Endometrium (tissue), 2 donors: ENCODE measurements around the gene NELL2.
"Not testable (repeated sequence)": the region's sequence is repeated elsewhere in the genome, so short reads cannot be mapped to it uniquely, and the experiment has no call there.

Source experiments
- FAIRE-seq: peaks from 2 replicates; lab custom pipeline; 2012; peaks lifted over from hg19 to GRCh38; lab: Jason Lieb, UNC
- donor health status: control.
- donor health status: control.

Gene NELL2

DNA sequence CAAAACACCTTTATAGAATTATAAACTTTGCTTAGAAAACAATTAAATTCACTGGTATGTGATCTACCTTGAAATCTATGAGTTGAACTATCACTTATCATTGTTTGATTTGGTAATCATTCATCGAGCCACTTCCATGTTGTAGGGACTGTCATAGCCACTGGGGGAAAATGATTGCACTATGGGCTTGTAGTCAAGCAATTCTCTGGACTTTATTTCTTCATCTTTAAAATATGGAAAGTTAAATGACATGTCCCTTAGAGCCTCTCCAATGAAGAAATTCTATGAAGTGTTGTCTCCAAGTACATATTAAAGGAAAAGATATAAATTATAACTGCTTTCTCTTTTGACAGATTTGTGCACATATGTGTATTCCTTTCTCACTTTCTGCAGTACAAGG lies 97.3 kb downstream of the NELL2 start:
- FAIRE-seq, result no peak

DNA sequence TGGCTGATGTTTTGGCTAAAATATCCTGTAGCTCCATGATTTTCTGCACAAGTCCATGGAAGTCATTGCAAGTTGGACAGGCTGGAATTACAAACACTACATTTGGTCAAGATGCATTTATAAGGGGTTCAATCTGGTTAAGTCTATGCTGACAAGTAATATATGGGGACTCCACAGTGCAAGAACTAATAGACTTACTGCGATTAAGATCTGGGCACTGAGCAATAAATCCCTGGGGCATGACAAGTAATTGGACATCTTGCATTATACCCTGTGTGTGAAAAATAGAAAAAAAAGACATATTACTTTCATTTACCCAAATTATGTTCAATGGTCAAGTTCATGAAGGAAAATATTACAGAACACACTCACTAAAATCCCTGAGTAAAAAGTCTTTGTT lies 99.1 kb downstream of the NELL2 start:
- FAIRE-seq, result no peak

DNA sequence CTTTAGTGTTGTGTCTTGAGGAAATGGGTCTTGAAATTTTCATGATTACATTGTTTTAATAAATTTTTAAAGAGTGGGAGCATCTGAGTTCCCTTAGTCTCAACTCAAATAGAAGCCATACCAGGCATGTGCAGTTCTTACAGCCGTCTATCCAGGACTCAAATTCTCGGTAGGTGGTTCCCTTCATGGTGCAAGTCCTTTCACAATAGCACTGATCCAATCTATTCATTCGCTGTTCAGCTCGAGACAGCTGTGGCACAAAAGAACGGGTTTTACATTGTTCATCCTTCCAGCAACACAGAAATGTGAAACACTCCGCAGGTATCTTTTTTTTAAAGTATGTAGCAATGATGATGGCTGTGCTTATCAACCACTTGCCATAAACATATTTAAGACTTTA lies 100.2 kb downstream of the NELL2 start:
- no peak for FAIRE-seq

DNA sequence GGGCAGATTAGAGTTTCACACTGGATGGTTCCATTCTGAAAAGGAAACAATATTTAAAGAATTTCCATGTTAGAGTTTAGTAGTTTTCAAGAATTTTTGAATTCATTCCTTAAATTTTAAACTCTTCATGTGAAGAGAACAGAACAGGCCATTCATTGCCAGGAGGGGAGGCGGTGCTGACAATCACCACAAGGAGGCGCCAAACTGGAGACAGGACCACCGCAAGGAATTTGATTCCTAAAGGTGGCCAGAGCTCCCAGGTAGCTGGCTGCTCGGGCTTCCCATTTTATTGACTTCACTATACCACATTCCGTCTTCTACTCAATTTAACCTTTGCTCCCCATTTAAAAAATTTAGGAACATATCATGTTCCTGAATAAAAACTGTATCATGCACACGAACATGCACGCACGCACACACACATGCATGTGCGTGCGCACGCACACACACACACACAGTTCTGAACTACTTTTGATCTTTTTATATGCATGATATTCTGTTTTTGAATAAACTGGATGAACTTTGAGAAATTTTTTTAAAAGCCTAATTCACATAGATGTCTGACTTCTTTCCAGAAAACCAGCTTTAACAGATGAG lies 101.2 kb downstream of the NELL2 start:
- FAIRE-seq, result no peak

DNA sequence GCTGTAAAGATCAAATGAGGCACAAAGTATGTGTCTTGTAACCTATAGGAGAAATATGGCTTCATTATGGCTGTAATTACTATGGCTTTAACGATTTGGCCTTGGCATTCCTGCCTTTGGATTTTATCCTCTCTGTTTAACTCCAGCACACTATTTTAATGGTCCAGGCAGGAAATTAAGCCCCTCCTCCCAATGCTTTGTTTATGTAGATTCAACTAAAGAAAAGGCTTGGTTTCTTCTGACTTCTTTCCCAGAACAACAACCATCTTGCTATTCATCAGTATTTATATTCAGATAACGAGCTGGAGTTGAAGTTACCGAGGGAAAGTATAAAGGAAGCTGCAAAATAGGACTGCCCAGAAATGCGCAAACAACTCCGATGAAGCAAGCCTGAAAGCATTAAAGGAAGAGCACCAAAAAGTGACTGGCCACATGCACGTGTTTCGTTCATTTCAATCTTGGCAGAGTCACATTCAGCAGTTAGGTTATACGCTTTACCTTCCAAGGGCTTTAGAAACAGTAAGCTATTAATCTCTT lies 104.6 kb downstream of the NELL2 start:
- FAIRE-seq, result no peak

DNA sequence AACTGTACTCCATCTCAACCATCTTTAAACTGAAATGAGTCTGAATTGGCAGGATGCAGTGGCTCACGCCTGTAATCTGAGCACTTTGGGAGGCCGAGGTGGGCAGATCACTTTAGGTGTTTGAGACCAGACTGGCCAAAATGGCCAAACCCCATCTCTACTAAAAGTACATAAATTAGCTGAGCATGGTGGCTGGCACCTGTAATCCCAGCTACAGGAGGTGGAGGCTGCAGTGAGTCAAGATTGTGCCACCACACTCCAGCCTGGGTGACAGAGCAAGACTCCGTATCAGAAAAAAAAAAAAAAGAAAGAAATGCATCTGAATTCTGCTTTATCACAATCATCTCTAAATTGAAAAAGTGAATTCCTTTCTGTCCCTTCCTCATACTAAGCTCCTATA lies 110.3 kb downstream of the NELL2 start:
- FAIRE-seq, result no peak

DNA sequence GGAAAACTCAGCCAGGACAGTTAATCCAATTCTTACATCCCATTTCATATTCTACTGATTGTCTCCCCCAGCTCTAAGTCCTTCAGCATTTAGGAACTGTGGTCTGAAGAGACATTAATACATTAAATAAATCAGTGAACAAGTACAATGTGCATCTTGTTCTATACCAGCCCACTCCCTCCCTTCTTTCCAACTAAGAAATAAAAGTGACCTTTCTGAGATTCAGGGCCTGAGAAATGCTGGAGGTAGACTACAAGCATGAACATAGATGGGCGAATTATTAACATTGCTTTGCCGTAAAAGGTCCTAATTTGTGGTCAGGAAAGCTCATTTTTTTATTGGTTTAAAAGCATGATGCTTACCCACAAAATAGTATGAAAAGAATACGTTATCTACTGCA lies 113.1 kb downstream of the NELL2 start:
- no peak for FAIRE-seq

DNA sequence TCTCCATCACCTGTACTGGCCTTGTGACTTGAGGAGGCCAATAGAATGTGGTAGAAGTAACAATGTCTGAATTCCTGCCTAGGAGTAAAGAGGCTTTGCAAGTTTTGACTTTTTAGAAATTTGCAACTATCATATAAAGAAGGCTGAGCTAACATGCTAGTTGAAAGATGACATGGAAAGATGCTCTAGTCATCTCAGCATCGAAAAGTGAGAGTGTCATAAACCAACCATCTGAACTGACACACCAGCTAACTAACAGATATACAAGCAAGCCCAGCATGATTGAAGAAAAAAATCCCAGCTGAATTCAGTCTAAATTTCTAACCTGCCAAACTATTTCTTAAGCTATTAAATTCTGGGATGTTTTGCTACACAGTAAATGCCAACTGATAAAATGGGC lies 116.8 kb downstream of the NELL2 start:
- FAIRE-seq, result no peak

DNA sequence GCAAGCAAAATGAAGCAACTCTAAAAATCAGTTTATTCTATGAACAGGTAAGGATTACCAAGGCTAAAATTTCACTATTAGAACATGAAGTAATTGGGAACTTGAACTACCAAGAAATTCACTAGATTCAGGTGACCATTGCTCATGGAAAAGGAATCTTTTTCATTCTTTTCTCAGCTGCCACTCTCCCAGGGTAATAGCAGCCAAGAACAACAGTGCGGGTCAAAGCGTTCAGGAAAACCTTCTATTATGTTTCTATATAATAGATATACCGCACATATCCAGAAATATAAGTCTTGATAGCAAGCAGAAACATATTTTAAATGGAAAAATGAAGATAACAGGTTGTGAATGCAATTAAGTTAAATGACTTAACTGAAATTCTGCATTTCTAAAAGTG lies 125.6 kb downstream of the NELL2 start:
- FAIRE-seq, result no peak

DNA sequence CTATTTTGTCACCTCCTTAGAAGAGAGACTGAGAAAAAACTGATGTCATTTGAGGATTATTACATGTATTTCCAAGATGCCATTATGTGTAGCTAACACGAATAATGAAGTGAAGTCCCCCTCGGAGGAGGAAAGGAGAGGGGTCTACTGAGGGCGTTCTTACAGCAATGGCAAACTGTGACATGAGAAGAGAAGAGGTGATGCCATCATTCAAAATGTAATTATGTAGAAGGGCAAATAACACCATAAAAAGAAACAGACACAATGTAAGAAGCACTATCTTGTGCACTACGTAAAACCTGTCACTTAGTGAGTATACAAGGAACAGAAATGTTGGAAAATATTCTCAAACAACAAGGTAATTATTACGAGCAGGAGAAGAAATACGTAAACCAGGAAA lies 126.5 kb downstream of the NELL2 start:
- no peak for FAIRE-seq

DNA sequence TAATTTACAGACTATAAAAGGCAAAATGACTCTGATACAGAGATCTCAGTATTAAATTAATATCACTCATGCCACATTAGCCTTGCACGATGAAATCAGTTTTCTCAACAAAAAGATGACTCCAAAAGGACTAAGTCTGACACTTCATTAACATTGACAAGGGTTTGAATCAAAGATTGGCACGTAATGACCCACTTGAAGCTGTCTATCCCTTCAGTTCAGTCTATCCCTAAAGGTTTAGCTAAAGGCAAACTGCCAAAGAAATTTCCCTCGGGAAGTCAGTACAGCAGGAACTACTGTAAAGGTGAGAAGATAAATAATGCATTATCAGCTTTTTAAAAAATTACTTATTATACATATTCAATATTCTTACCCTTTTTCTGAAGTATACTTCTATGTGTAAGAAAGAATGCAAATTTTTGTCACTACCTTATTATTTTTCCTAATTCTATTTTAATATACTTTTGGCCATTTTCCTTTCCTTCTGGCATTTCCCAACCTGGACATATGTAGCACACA lies 127.1 kb downstream of the NELL2 start:
- no peak for FAIRE-seq

DNA sequence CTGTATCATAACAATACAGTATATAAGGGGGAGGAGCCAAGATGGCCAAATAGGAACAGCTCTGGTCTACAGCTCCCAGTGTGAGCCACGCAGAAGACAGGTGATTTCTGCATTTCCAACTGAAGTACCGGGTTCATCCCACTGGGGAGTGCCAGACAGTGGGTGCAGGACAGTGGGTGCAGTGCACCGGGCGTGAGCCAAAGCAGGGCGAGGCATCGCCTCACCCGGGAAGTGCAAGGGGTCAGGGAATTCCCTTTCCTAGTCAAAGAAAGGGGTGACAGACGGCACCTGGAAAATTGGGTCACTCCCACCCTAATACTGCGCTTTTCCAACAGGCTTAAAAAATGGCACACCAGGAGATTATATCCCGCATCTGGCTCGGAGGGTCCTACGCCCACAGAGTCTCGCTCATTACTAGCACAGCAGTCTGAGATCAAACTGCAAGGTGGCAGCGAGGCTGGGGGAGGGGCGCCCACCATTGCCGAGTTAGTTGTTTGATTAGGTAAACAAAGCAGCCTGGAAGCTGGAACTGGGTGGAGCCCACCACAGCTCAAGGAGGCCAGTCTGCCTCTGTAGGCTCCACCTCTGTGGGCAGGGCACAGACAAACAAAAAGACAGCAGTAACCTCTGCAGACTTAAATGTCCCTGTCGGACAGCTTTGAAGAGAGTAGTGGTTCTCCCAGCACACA lies 134.7 kb downstream of the NELL2 start:
- not testable (repeated sequence) for FAIRE-seq

DNA sequence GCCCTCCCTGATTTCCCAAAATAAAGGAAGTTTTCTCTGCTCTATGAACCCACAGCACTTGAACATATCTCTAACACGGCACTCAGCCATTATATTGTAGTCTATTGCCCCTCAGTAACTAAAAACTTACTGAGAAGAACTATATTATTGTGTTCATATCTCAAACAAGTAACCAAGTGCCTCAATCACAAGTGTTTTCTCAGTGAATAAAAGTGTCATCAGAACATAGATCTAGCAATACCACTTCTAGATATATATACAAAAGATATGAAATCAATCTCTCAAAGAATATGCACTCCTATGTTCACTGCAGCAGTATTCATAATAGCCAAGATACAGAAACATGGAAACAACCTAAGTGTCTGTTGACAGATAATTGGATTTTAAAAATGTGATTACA lies 138.1 kb downstream of the NELL2 start:
- FAIRE-seq, result no peak

DNA sequence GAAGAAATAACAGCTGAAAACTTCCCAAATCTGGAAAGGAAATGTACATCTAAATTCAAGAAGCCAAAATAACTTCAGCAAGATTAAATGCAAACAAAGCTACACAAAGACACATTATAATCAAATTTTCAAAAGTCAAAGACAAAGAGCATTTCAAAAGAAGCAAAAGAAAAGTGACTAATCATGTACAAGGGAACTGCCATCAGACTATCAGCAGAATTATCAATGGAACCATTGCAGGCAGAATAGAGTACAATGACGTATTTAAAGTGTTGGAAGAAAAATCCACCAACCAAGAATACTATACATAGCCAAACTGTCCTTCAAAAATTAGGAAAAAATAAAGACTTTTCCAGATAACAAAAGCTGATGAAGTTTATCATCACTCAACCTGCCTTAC lies 147.5 kb downstream of the NELL2 start:
- FAIRE-seq, result no peak

DNA sequence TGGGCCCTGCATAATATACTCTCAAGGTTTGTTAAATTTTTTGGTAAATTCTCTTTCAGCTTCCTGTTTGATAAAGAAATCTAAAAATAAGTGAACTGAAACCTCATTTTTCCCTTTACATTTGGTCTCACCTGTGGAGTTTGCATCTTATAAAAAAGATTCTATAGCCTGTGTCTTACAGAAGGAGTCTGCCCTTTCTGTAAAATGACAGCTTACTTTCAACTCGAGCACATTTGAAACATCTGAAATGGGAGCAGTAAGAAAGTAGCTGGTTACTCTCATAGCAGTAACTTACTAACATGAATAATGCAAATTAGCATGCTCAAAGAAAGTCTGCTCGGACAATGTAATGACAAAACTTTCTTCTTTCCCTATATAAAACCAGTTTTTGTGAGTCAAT lies 155.8 kb downstream of the NELL2 start:
- FAIRE-seq, result no peak

DNA sequence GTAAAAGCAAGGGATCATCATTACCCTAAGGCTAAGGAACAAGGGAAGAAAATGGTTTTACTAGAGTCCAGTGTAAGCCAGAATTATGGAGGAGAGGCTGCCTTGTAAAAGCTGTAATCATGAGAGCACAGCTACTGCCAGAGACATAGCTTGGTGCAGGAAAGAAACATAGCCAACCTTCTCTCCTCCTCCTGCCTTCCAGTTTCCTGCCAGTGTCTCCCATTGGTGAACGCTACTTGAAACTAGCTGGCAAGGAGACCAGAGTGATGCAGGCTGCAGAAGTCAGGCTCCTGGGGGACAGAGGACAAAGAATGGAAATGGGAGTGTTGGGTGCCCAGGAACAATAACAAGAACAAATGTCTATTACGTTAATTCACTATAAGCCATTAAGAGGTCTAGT lies 158.5 kb downstream of the NELL2 start:
- no peak for FAIRE-seq

DNA sequence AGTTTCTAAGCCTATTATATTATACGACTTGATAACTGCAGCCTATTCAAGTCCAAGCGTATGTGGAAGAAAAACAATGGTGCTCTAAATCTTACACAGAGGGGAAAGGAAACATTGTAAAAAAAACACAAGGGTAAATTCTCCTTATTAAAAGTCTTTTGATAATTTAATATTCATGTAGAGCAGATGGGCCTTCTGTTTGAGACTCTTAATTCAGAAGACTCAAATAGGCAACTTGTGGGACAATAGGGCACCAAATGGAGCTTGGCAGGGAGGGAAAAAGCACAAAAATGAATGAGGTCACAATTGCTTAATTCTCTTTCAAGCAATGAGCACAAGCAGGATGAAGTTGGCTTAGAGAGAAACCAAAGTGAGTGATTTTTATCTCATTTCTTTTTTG lies 159.4 kb downstream of the NELL2 start:
- FAIRE-seq, result no peak

DNA sequence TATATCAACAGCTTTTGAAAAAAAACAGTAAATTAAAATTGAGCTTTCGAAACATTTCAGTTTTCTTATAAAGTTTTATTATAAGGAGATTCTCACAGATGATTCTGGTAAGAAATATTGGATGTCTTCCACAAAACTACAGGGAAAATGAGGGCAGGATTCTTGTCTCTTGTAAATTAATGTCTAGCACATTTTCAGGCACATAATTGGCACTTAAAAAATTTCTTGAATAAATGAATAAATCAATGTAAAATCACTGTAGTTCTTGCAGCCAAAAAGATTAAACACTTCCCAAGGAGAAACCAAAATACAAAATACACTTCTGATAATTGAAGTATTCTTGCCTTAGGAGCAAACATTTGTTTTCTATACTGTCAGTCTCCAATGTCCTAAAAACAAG lies 164.4 kb downstream of the NELL2 start:
- no peak for FAIRE-seq

DNA sequence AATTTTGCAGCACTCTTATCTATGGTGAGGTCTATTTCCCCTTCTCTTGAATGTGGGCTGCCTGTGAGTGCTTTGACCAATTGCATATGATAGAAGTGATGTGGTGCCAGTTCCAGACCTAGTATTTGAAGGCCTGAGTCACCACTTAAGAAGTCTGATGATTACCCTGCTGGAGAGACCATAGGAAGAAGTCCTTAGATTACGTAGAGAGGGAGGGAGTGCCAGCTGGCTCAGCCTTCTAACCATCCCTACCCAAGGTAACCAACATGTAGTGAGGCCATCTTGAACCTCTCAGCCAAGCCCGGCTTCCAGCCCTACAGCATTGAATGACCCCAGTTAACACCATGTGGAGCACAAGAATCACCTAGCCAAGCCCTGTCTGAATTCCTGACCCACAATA lies 166.9 kb downstream of the NELL2 start:
- no peak for FAIRE-seq

DNA sequence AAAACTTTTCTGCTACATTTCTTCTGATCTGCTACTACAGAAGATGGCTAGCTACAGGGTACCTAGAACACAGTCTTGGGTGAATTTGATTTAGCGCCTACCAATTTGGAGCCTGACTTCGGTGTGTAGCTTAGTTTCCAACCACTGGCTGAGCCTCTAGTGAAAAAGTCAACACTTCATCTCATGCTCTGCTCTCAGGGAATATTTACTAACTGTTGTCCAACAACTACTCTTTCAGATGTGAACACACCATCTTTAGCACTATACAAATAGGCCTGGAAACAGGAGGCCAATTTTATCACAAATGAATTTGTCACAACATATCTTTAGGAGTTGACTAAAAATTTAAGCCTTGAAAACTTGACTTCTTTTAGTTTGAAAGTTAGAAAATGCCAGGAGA lies 167.9 kb downstream of the NELL2 start:
- no peak for FAIRE-seq

DNA sequence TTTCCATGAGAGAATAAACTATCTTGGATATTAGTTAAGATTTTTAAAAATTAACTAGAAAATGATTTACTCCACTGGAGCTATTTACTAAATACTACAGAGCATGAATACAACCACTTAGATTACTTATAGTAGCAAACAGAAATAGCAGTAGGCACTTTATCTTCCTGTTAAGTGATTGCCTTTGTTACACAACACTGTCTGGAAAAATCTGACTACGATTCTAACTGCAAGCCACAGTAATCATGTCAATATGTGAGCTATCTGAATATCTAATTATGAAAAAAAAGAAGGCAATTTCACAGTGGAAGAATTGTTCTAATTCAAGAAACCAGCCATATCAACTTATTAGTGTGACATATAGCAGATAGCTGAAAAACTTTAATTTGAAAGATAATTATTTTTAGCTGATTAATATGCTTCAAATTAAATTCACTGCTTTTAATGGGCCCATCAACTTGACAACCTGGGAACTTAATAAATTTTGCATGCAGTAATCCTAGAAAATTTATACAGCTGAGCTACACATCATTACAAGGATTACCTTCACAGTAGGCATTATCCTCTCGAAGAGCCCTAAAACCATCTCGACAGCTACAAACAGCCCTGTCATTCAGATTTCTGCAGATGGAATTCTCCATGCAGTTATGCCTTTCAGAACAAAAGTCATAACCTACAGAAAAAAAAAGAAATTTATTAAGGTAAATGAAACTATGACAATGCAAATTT lies 172.8 kb downstream of the NELL2 start:
- FAIRE-seq, result no peak

DNA sequence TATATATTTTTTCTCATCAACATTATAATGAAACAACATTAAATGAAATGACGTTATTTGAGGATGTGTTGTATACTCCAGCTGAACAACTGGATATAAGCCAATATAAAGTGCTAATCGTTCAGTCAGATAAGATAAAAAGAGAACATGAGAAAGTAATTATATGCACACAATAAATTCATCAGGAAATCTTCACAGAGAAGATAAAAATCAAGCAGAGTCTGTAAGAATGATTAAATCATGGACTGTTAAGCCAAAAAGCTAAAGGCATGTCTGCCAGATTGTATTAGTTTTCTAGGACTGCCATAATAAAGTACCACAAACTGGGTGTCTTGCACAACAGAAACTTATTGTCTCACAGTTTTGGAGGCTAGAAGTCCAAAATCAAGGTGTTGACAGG lies 178.6 kb downstream of the NELL2 start:
- FAIRE-seq, result no peak

DNA sequence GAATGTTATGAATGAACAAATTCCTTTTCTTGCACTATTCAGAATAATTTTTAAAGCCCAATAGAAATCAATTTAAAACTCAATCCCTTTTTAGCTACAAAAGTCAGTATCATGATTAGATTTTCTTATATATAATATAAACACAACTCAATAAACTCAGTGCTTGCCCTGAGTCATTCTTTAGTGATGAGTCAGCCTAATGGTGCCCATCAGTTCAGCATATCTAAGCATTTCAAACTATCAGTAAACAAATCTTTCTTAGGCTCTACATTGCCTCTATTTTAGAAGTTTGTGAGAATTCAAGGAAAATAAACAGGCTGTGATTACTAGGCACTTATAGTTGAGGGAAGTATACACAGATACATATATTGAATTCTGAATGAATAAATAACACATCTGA lies 179.6 kb downstream of the NELL2 start:
- no peak for FAIRE-seq
